ENCODE measurements around the gene ASIC4.

The ASIC4 gene

DNA sequence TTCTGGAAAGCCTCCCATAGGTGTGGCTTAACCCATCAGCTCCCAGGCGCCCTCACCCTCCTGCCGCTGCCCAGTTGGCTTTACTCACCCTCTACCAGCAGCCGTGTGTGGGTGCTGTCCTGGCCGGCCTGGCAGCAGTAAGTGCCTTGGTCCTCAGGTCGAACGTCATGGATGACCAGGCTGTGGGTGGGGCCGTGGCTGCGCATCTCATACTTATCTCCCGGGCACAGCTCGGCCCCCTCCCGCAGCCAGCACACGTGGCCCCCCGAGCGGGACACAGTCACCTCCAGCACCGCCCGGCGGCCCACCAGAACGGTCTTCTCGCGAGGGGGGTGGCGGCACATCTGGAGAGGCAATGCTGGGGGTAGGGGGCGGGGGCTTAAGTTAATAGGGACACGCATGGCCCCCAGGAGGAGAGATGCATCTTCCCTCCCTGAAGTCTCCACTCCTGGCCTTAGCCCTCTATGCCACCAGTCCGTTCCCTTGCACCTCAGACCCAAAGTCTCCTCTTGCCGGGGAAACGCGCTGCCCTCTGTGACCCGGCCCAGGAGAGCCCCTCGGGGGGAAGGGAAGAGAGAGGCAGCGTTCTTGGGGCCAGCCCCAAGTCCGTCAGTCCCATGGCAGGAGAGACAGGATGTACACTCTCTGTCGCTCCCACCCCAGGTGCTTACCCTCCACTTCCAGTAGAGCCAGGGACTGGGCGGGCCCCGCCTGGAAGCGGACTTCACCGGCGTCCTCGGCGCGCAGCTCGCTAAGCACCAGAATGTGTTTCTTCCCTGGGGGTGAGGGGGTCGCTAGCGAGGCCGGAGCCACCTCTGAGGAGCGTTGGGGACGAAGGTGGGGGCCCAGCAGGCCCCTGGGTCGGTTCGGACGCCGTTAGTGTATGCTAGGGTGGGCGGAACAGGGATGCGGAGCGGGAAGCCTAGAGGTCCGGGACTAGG, 37.4 kb downstream of the ASIC4 start:
- peak in 9 of 56 donors; percentile 4 to 59 (median 35) for DNase-seq

DNA sequence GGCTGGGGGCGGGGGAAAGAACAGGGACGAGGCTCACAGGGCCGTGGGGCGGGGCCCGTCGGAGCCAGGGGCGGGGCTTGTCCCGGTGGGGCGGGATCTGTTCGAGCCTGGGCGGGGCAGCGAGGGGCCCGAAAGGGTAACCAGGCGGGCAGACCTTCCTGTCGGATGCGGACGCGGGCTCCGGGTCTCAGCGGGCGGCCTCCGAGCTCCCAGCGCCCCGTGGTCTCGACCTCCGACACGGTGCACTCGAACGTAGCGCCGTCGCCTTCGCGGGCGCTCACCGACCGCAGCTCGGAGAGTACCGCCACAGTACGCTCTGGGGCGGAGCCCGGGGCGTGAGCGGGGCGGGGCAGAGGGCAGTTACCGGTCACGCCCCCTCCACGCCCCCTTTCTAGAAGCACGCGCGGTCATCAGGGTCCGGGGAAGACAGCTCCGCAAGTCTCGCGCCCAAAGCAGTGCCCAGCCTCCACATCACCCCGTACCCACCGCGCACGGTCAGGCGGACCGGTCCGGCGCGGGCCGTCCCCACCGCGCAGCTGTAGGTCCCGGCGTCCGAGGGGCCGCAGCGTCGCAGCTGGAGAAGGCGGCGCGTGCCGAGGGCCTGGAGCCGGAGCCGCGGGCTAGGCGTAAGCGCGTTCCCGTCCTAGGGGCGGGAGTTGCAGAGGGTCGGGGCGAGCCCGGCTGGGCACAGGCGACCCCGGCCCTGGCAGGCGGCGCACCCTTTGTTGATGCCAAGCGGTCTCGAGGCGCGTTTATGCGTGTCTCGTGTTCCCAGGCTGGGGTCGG, 38.3 kb downstream of the ASIC4 start:
- peak in 55 of 56 donors; percentile 15 to 94 (median 76) for DNase-seq

DNA sequence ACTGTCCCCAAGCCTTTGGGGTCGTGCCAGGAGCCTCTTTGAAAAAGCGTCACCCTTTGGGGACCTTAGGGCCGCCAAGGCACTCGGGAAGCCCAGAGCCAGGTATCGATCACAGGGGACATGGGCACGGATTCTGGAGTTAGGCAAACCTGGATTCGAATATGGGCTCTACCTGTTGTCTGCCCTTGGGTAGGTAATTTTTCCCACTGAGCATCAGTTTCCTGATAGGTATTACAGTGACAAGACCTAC, 38.8 kb downstream of the ASIC4 start:
- DNase-seq: peak in 1 of 56 donors; percentile 25

DNA sequence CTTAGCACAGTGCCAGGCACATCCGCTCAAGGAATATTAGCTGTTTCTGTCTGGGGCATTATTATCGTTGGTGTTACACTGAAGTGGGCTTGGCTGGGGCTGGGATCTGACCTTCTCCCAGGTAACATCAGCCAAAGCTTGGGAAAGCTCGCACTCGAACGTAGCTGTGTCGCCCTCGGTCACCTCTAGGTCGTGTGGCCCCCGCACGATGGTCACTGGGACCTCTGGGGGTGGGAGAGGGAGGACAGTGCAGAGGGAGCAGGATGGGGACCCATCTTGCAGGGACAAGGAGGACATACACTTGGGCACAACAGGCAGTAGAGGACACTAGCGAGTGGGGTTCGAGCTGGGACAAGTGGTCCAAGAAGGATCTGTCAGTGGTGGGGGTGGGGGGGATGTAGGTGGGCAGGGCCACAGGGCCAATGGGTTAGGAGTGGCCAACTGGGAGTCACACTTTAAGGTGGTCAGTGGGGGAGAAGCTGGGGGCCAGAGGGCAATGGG, 39.2 kb downstream of the ASIC4 start:
- no peak for DNase-seq

DNA sequence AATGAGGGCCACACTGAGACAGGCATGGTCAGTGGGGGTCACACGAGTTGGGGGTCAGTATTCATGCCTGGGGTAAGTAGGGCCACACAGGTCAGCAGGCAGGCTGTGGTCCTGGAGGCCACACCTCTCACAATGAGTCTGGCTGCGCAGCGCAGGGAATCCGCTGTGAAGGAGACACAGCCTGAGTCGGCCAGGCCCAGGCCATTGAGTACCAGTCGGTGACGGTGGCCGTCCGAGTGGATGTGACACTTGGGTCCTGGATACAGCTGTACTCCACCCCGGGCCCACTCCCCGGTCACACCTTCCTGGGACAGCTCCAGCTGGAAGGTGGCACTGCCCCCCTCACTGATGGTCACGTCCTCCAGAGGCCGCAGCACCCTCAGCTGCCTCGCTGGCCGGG, 40.1 kb downstream of the ASIC4 start:
- no peak for DNase-seq

DNA sequence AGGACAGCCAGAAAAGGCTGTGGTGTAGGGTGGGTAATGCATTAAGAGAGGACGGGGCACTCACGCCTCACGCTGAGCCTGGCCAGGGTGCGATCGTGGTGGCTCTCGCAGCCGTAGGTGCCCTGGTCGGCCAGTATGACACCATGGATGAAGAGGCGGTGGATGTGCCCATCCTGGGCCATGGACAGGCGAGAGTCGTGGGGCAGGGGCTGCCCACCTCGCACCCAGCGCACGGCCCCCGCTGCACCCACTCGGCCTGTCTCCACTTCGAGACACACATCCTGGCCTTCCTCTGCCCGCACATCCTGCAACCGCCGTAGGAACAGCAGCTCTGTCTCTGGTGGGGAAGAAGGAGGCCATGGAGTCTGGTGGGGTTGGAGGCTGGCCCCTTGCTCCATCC, 41.7 kb downstream of the ASIC4 start:
- no peak for DNase-seq

DNA sequence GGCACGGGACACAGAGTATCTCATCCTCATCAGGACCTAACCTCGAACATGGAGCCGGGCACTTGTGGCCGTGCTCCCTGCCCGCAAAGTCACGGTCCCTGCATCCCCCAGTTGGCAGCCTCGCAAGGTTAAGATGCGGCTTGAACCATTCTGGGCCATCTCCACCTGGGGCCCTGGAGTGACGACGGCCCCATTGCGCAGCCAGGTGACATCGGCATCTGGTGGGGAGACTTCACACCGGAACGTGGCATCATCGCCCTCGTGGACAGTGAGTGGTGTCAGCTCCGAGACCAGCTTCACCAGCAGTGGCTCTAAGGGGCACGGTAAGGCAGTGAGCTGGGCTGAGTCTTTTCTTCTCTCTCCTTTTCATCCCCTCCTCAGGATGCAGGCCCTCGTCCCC, 42.1 kb downstream of the ASIC4 start:
- DNase-seq: no peak

DNA sequence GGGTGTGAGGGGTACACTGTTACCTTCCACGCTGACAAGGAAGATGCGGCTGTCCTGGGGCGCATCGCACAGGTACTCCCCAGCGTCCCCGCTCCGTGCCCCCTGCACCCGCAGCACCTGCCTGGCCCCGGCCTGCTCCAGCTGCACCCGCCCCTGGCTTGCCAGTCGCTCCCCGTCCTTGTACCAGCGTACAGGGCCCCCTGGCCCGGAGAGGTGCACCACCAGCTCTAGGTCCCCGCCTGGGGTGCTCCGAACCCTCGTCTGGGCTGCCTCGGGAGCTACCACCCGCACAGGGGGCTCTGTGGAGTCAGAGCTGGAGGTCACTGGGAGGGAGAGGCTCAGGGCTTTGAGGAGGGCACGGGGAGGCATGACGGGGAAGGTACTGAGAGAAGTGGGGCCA, 43.0 kb downstream of the ASIC4 start:
- no peak for DNase-seq

DNA sequence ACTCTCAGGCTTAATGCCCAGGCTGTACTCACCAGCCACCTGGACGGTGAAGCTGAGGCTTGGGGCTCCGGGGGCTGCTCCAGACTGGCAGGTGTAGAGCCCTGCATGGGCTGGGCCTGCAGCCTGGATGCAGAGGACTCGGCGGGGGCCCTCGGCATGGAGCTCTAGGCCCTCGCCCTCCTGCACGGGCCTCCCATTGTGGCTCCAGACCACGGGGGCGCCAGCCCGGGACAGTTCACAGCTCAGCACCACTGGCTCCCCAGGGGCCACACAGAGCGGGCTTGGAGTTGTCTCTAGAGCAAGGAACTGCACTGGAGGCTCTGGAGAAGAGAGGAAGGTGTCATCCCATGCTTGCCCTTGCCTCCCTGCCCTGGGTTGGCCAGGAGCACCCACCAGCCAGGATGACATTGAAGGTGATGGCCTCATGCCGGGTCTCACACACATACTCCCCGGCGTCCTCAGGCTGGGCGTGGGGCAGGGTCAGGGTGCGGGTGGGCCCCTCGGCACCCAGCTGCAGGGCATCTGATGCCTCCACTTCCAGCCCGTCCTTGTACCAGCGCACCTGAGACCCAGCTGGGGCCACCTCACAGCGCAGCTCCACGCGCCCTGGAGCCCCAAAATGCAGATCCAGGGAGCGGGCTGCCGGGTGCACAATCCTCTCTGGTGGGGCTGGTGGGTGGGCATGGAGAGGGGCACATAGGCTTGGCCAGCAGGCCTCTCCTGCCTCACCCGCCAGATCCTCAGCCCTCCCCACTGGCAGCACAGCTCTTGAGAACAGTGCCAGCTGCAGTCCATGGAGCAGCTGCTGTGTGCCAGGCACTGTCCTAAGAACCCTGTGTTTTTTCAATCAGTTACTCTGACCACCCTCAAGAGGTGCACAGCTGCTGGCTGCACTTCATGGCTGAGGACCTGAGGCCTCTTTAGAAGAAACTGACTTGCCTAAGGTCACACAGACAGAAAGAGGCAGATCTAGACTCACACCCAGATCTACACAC, 43.8 kb downstream of the ASIC4 start:
- DNase-seq: no peak

DNA sequence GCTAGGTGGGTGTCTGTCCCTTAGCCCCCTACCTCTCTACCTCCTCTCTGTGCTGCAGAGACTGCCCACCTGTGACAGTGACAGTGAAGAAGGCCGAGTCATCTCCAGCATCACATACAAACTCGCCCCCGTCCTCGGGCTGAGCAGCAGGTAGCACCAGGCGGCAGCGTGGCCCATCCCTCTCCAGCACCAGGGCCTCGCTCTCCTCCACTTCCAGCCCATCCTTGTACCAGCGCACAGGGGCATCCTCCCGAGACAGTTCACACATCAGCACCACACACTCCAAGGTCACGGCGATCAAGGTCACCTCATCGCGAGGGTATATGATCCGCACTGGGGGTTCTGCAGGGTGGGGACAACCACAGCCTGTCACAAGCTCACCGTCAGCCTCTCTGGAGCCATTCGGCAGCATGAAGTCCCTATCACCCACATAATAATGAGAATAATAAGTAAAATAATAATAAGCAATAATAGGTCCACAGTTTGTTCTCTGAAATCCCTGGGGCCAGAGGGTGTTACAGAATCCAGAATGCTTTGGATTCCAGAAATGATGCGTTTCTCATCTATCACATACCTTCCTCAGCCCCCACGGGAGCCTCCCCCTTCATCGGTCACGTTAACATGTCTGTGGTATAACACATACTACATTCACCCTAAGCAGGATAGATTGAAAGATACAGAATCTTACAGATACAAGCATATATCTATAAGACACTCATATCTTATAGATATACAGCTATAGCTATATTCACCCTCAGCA, 45.1 kb downstream of the ASIC4 start:
- DNase-seq: no peak

DNA sequence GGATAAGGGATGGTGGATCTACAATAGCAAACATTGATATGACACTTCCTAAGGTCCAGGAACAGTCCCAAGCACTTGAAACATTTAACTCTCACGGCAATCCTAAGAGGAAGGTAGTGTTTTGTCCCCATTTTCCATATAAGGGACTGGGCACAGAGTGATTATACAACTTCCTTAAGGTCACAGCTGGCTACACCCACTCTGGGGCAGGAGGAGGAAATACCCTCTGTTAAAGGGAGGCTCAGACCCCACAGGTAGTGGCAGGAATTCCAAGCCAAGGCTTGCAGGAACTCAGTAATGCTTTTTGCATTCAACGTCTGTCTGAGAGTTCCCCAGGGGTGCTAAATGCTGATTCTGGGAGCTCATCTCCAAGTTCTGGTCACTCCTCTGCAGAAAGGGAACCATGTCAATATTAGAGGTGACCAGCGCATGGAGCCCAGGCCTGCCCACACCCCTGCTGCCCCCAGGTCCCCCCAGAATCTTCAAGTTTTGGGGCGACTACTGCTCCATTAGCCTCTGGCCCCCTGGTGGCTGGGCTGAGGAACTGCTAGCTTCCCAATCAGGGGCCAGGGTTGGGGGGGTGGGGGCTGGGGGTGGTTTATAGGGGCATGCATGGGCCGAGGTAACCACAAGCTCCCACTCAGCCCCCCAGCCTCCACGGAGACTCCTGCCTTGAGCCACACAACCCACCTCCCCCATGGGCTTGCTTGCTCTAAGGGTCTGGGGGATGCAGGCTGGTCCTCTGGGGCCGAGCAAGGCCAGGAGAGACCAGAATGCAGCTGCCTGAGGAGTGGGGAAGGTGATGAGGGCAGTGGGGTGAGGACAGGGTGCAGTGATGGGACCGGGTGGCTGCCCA, 46.0 kb downstream of the ASIC4 start:
- DNase-seq: no peak

DNA sequence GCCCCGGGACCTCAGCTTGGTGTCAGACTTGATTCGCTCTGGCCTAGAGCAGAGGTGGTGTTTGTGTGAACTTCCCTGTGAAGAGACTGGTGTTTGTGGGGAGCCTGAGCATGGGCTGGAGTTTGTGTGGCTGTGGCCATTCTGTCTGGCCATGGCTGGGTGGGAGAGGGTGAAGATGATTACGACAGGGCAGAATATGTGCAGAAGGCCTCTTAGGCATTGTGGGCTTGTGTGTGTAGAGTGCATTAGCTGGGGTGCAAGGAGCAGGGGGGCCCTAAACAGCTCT, 46.6 kb downstream of the ASIC4 start:
- no peak for DNase-seq

DNA sequence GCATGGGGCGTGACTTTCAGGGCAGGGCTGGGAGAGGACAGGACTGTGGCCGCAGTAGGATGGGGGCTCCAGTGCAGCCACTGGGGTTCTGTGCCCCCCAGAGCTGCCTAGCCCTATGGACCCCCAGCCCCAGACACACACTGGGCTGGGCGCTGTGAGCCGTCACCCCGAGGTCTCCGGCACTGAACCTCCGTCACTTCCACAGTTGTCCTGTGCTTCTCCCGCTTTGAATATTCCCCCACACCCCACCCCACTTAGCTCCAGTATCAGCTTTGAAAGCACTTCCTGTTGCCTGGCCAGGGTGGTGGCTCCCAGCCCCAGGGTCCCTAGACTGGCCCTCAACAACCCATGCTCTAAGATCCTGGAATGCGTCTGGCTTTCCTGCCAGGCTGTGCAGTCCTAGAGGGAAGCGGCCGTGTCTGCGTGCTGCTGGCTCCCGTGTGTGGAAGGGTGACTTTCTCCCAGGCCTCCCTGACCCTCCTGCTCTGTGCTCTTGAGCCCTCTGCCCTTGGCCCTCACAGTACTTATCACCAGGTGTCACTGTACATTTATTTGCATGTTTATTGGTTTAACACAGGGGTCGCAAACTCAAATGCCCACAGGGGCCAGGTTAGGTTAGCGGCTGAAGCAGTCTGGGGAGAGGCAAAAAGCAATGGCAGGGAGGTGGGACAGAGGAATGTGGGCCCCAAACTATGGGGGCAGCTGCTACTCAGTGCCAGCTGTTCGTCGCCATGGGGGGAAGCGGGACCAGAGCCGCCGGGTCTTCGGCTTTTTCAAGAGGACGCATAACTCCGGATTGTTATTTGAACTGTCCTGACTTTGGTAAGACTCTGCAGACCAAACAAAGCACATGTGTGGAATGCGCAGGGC, 47.1 kb downstream of the ASIC4 start:
- DNase-seq: no peak

DNA sequence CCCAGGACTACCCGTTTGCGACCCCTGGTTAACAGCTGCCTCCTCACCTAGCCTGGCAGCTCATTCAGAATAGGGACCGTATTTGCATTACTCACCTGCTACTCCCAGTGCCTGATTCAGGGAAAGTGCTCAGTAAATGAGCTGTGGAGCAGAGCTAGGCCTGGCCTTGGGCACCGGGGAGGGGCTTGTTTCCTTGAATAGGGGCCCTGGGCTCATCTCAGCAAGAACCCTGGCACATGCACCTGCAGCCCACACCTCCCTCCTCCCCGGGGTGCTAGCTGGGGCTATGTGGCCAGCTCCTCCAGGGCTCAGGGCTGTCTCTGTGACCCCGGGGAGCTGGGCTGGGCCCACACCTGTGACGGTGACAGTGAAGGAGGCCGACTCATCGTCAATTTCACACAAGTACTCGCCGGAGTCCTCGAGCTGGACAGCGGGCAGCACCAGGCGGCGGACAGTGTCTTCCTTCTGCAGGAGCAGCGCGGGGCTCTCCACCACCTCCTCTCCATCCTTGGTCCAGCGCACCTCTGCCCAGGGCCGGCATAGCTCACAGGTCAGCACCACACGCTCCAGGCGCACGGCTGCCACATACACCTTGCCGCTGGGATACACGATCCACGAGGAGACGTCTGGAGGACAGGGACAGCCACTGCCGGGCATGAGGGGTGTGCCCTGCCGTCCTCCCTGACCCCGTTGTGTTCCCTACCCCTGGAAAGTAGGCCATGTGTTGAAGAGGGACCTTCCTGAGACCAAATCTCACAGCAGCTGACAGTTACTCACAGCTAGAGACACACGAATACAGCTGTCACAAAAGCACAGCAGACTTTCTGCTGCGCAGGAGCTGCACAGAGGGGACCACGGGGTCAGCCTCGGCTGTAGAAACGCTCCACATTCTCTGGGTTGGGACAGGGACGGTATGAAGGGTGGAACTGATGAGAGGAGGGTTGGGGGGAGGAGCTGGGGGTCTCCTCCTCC, 48.1 kb downstream of the ASIC4 start:
- no peak for DNase-seq

DNA sequence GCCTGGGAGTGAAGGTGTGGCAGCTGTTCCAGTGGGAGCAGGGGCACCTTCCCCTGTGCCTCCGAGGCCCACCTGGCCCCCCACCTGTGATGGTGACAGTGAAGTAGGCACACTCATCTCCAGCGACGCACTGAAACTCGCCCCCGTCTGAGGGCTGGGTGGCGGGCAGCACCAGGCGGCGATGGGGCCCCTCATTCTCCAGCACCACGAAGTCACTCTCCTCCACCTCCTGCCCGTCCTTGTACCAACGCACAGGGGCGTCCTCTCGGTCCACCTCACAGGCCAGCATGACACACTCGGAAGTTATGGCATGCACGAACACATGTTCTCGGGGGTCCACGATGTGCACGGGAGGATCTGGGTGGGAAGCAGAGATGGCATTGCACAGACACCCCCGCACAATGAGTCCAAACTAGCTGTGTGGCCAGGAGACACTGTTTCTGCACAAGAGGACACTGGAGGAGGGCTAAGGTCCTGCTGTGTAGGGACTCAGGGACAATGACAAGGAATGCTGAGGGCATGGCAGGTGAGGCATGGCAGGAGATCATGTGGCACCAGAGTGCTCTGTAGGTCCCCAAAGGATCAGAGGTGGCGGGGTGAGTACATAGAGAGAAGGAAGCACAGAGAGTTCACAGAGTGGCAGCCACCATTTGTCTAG, 49.1 kb downstream of the ASIC4 start:
- no peak for DNase-seq

DNA sequence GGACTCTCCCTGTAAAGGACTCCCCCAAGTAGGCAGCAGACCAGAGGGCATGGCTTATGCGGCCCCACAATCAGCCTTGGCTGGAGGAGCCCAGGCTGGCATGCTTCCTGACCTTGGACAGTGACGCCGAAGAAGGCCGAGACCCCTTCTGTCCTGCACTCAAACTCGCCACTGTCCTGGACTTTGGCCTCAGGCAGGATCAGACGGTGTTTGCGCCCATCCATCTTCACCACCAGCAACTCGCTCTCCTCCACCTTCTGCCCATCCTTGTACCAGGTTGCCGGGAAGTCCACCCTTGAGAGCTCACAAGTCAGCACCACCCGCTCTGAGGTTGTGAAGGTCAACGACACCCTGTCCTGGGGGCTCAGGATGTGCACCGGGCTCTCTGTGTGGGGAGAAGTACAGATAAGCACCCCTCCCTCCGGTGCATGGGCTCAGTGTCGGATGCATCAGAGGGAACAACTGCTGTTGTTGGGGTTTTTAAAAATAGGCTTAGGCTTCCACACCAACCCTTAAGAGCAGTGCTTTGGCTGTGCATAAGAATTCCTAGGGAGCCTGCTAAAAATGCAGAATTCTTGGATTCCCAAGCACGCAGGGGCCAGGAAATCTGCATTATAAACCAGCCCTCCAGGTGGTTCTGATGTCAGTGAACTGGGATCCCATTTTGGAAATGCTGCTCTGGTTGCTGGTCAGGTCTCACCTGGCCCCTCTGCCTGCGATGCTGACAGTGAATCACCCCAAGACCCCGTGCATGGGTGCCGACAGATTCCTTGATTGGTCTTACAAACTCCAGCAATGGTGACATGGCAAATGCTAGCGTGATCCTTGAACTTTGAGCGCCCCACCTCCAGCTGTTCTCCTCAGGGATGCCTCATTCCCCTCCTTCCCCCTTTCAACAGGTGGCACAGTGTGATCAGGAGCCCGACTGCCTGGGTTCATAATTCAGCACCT, 51.1 kb downstream of the ASIC4 start:
- DNase-seq: no peak

Measured in amygdala (tissue), 56 donors.